Measurements from ENCODE around the gene IPPK.

Gene IPPK

DNA sequence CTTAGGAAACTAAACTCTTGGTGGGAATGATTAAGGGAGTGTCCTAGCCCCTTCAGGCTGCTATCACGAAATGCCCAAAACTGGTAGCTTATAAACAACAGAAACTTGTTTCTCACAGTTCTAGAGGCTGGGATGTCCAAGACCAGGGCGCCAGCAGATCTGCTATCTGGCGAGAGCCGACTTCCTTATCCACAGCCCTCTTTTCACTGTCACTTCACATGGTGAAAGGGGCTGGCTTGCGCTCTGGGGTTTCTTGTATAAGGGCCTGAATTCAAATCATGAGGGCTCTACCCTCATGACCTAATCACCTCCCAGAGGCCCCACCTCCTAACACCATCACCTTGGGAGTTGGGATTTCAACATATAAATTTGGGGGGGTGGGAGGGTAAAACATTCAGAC is 49.1 kb downstream of the IPPK start:
- H4K8ac ChIP-seq (ENCODE audit: low read depth, low read length) = no peak overlapping the region
- H2BK5ac ChIP-seq (ENCODE audit: low read length) = no peak overlapping the region
- H3K4me3 ChIP-seq (ENCODE audit: low read length in 2 of 2) = no peak overlapping the region
- peaks cover 14 to 70% of the 10 kb centered on the region in 2 donors for H3K36me3 ChIP-seq (replicated peaks in 1 of 2; ENCODE audit: control insufficient read depth in 2 of 2, insufficient read depth in 2 of 2, low read length in 2 of 2)
- H3K9ac ChIP-seq (ENCODE audit: low read depth, low read length, poor library complexity) = no peak overlapping the region
- H2AFZ ChIP-seq (ENCODE audit: low read length) = no peak overlapping the region
- no peaks in the 10 kb centered on the region for H3K79me1 ChIP-seq (ENCODE audit: low read depth, low read length)
- peaks cover 0 to 2% of the 10 kb centered on the region in 2 donors for H3K9me3 ChIP-seq (replicated peaks in 1 of 2; ENCODE audit: control insufficient read depth in 2 of 2, insufficient read depth in 1 of 2, low read depth in 1 of 2, low read length in 2 of 2)
- H3K4ac ChIP-seq (ENCODE audit: low read length) = no peak overlapping the region
- no peak overlapping the region for H3K18ac ChIP-seq (ENCODE audit: low read length)
- H3K4me1 ChIP-seq (ENCODE audit: control insufficient read depth in 2 of 2, insufficient read depth in 1 of 2, low read depth in 1 of 2, low read length in 2 of 2) = no peaks in the 10 kb centered on the region
- H2AK5ac ChIP-seq (ENCODE audit: low read depth, low read length) = no peak overlapping the region
- no peak overlapping the region for H3K4me2 ChIP-seq (ENCODE audit: insufficient read depth, low read length, poor library complexity, severe bottlenecking)
- no peak overlapping the region for H4K91ac ChIP-seq (ENCODE audit: low read depth, low read length, poor library complexity)
- H2BK120ac ChIP-seq (ENCODE audit: low read depth, low read length) = no peak overlapping the region
- H3K27ac ChIP-seq (replicated peaks; ENCODE audit: low read length) = no peak overlapping the region
- H3K23ac ChIP-seq (ENCODE audit: low read depth, low read length, poor library complexity) = no peak overlapping the region
- no peaks in the 10 kb centered on the region for H3K27me3 ChIP-seq (ENCODE audit: control insufficient read depth in 3 of 3, insufficient read depth in 3 of 3, low read depth in 1 of 3, low read length in 3 of 3)
- no peak overlapping the region for H2BK15ac ChIP-seq (ENCODE audit: low read length)
- no CpG with 5 or more reads among the region's 5 CpGs for WGBS, 2 donors (ENCODE audit: extremely low coverage in 2 of 2, insufficient read length in 2 of 2, insufficient replicate concordance in 1 of 2)
- no peak overlapping the region for H3K14ac ChIP-seq (ENCODE audit: low read length)
- DNase-seq (ENCODE audit: low spot score) = no peak
- H2BK12ac ChIP-seq (ENCODE audit: low read length) = no peak overlapping the region

GRCh38 chr9:92619601-92620300 is 50.2 kb downstream of the IPPK start:
- Histone ChIP-seq H3K14ac (ENCODE audit: low read length) (no peak overlapping the region), H3K18ac (ENCODE audit: low read length) (no peak overlapping the region), H4K91ac (ENCODE audit: low read depth, low read length, poor library complexity) (no peak overlapping the region), H2BK120ac (ENCODE audit: low read depth, low read length) (no peak overlapping the region), H2AK5ac (ENCODE audit: low read depth, low read length) (no peak overlapping the region), H3K4ac (ENCODE audit: low read length) (no peak overlapping the region), H3K4me3 (ENCODE audit: low read length in 2 of 2) (peak overlapping the region in 1 of 2 donors; percentile 19), H3K9ac (ENCODE audit: low read depth, low read length, poor library complexity) (no peak overlapping the region), H2AFZ (ENCODE audit: low read length) (no peak overlapping the region), H2BK15ac (ENCODE audit: low read length) (no peak overlapping the region), H3K27me3 (ENCODE audit: control insufficient read depth in 3 of 3, insufficient read depth in 3 of 3, low read depth in 1 of 3, low read length in 3 of 3) (no peaks in the 10 kb centered on the region), H3K4me2 (ENCODE audit: insufficient read depth, low read length, poor library complexity, severe bottlenecking) (no peak overlapping the region), H2BK5ac (ENCODE audit: low read length) (no peak overlapping the region), H3K79me1 (ENCODE audit: low read depth, low read length) (no peaks in the 10 kb centered on the region), H2BK12ac (ENCODE audit: low read length) (no peak overlapping the region), H3K23ac (ENCODE audit: low read depth, low read length, poor library complexity) (peak overlapping the region; percentile 39), H3K36me3 (replicated peaks in 1 of 2; ENCODE audit: control insufficient read depth in 2 of 2, insufficient read depth in 2 of 2, low read length in 2 of 2) (peaks cover 15 to 76% of the 10 kb centered on the region in 2 donors), H3K9me3 (replicated peaks in 1 of 2; ENCODE audit: control insufficient read depth in 2 of 2, insufficient read depth in 1 of 2, low read depth in 1 of 2, low read length in 2 of 2) (no peaks in the 10 kb centered on the region), H4K8ac (ENCODE audit: low read depth, low read length) (no peak overlapping the region), H3K27ac (replicated peaks; ENCODE audit: low read length) (no peak overlapping the region), H3K4me1 (ENCODE audit: control insufficient read depth in 2 of 2, insufficient read depth in 1 of 2, low read depth in 1 of 2, low read length in 2 of 2) (no peaks in the 10 kb centered on the region)
- no CpG with 5 or more reads among the region's 24 CpGs for WGBS, 2 donors (ENCODE audit: extremely low coverage in 2 of 2, insufficient read length in 2 of 2, insufficient replicate concordance in 1 of 2)
- DNase-seq (ENCODE audit: low spot score) = no peak

GRCh38 chr9:92618633-92619225 is 51.2 kb downstream of the IPPK start:
- H2BK120ac ChIP-seq (ENCODE audit: low read depth, low read length) = no peak overlapping the region
- no peaks in the 10 kb centered on the region for H3K79me1 ChIP-seq (ENCODE audit: low read depth, low read length)
- peaks cover 16 to 77% of the 10 kb centered on the region in 2 donors for H3K36me3 ChIP-seq (replicated peaks in 1 of 2; ENCODE audit: control insufficient read depth in 2 of 2, insufficient read depth in 2 of 2, low read length in 2 of 2)
- no peak overlapping the region for H2AK5ac ChIP-seq (ENCODE audit: low read depth, low read length)
- H4K8ac ChIP-seq (ENCODE audit: low read depth, low read length) = no peak overlapping the region
- no peak overlapping the region for H3K23ac ChIP-seq (ENCODE audit: low read depth, low read length, poor library complexity)
- H2BK15ac ChIP-seq (ENCODE audit: low read length) = no peak overlapping the region
- no peak overlapping the region for H3K27ac ChIP-seq (replicated peaks; ENCODE audit: low read length)
- H2BK5ac ChIP-seq (ENCODE audit: low read length) = no peak overlapping the region
- no CpG with 5 or more reads among the region's 10 CpGs for WGBS, 2 donors (ENCODE audit: extremely low coverage in 2 of 2, insufficient read length in 2 of 2, insufficient replicate concordance in 1 of 2)
- no peak overlapping the region for H3K14ac ChIP-seq (ENCODE audit: low read length)
- H3K27me3 ChIP-seq (ENCODE audit: control insufficient read depth in 3 of 3, insufficient read depth in 3 of 3, low read depth in 1 of 3, low read length in 3 of 3) = no peaks in the 10 kb centered on the region
- no peak overlapping the region for H3K18ac ChIP-seq (ENCODE audit: low read length)
- no peak overlapping the region for H2BK12ac ChIP-seq (ENCODE audit: low read length)
- no peak overlapping the region for H4K91ac ChIP-seq (ENCODE audit: low read depth, low read length, poor library complexity)
- DNase-seq (ENCODE audit: low spot score) = no peak
- no peaks in the 10 kb centered on the region for H3K4me1 ChIP-seq (ENCODE audit: control insufficient read depth in 2 of 2, insufficient read depth in 1 of 2, low read depth in 1 of 2, low read length in 2 of 2)
- no peak overlapping the region for H3K4me3 ChIP-seq (ENCODE audit: low read length in 2 of 2)
- no peaks in the 10 kb centered on the region for H3K9me3 ChIP-seq (replicated peaks in 1 of 2; ENCODE audit: control insufficient read depth in 2 of 2, insufficient read depth in 1 of 2, low read depth in 1 of 2, low read length in 2 of 2)
- H3K9ac ChIP-seq (ENCODE audit: low read depth, low read length, poor library complexity) = no peak overlapping the region
- H2AFZ ChIP-seq (ENCODE audit: low read length) = no peak overlapping the region
- H3K4ac ChIP-seq (ENCODE audit: low read length) = no peak overlapping the region
- no peak overlapping the region for H3K4me2 ChIP-seq (ENCODE audit: insufficient read depth, low read length, poor library complexity, severe bottlenecking)

DNA sequence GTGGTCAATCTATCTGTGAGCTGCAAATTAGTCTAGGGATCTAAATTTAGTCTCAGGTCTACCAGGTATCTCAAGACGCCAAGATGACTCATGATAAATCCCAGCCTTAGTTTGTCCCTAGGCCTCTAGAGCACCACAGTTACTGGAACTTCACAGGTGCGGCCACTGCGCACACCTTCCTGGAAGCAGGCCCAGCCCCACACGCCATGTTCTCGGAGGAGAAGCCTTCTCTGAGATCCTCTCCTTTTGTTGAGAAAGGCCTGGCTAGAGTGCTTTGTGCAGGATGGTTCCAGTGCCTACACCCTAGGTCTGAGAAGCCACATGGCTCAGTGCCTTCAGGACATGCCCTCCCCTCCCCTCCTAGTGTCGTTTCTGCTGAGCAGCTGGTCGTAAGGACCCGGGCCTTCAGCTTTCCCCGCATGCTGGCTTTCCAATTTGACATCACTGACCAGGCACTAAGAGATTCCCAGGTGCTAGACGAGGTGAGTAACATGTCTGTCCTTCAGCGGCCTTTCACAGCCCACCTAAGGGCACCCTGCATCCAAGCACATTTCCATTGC is 51.9 kb downstream of the IPPK start:
- Histone ChIP-seq H3K23ac (ENCODE audit: low read depth, low read length, poor library complexity) (no peak overlapping the region), H3K18ac (ENCODE audit: low read length) (no peak overlapping the region), H3K14ac (ENCODE audit: low read length) (no peak overlapping the region), H2BK5ac (ENCODE audit: low read length) (no peak overlapping the region), H2BK15ac (ENCODE audit: low read length) (no peak overlapping the region), H3K9me3 (replicated peaks in 1 of 2; ENCODE audit: control insufficient read depth in 2 of 2, insufficient read depth in 1 of 2, low read depth in 1 of 2, low read length in 2 of 2) (no peaks in the 10 kb centered on the region), H2AFZ (ENCODE audit: low read length) (no peak overlapping the region), H3K4me1 (ENCODE audit: control insufficient read depth in 2 of 2, insufficient read depth in 1 of 2, low read depth in 1 of 2, low read length in 2 of 2) (no peaks in the 10 kb centered on the region), H2BK12ac (ENCODE audit: low read length) (no peak overlapping the region), H3K9ac (ENCODE audit: low read depth, low read length, poor library complexity) (no peak overlapping the region), H3K79me1 (ENCODE audit: low read depth, low read length) (no peaks in the 10 kb centered on the region), H3K4me3 (ENCODE audit: low read length in 2 of 2) (no peak overlapping the region), H3K36me3 (replicated peaks in 1 of 2; ENCODE audit: control insufficient read depth in 2 of 2, insufficient read depth in 2 of 2, low read length in 2 of 2) (peaks cover 18 to 80% of the 10 kb centered on the region in 2 donors), H3K4ac (ENCODE audit: low read length) (no peak overlapping the region), H3K4me2 (ENCODE audit: insufficient read depth, low read length, poor library complexity, severe bottlenecking) (no peak overlapping the region), H3K27ac (replicated peaks; ENCODE audit: low read length) (no peak overlapping the region), H2BK120ac (ENCODE audit: low read depth, low read length) (no peak overlapping the region), H4K91ac (ENCODE audit: low read depth, low read length, poor library complexity) (no peak overlapping the region), H3K27me3 (ENCODE audit: control insufficient read depth in 3 of 3, insufficient read depth in 3 of 3, low read depth in 1 of 3, low read length in 3 of 3) (no peaks in the 10 kb centered on the region), H4K8ac (ENCODE audit: low read depth, low read length) (no peak overlapping the region), H2AK5ac (ENCODE audit: low read depth, low read length) (no peak overlapping the region)
- WGBS, 2 donors (ENCODE audit: extremely low coverage in 2 of 2, insufficient read length in 2 of 2, insufficient replicate concordance in 1 of 2) = no CpG with 5 or more reads among the region's 11 CpGs
- no peak for DNase-seq (ENCODE audit: low spot score)

All from neuronal stem cell (in vitro differentiated cells).